AG04450 (cell line): ENCODE data around the gene HOXC10. TPM values are rescaled to one million over a fixed set of nuclear protein-coding genes. Genes with fewer than 3 reads are reported as not detected.

ENCODE experiments used
- CTCF ChIA-PET: fragments of 300-600, 350-600 bp; formaldehyde crosslinking; extraction: SDS; loops from one replicate; lab custom pipeline; 2022; ENCODE audit warnings: antibody characterized with exemption, inconsistent platforms; lab: Charles Lee
- POLR2A ChIA-PET: fragments of 350-600 bp; formaldehyde crosslinking; extraction: SDS; loops from one replicate; lab custom pipeline; 2021; ENCODE audit warnings: antibody characterized with exemption, inconsistent platforms; lab: Yijun Ruan, JAX
- DNase-seq: peaks from one replicate; pipeline ENCODE4 v3.0.0-alpha.2; 2011; ENCODE audit warnings: low read depth, low spot score
- H3K27ac ChIP-seq: one replicate; pipeline ENCODE4 v1.5.1; 2012; ENCODE audit warnings: low read depth, low read length, control low read depth
- H3K27me3 ChIP-seq: one replicate; pipeline ENCODE4 v1.6.0; 2012; ENCODE audit warnings: low read length; ENCODE audit not compliant: control insufficient read depth, insufficient read depth
- H3K4me3 ChIP-seq: 2 replicates; pipeline ENCODE4 v1.5.1; 2011; ENCODE audit warnings: mild to moderate bottlenecking, low read depth, low read length, control low read depth
- H3K9me3 ChIP-seq: 2 replicates; pipeline ENCODE4 v1.5.1; 2012; ENCODE audit warnings: low read length; ENCODE audit not compliant: control insufficient read depth, insufficient read depth
- polyA plus RNA-seq: library from polyadenylated mRNA; depleted of rRNA; stranded (reverse); fragments of >200 nt; gene quantifications from 2 replicates; pipeline ENCODE4 v1.2.3, GENCODE V29; 2011
- TF ChIP-seq, protein P1 (sequence below): IDR thresholded peaks from 2 replicates; pipeline ENCODE4 v1.5.1; 2011; ENCODE audit warnings: low read depth, low read length, control low read depth, inconsistent platforms

Gene HOXC10
- polyA plus RNA-seq, 1 experiment = not detected

DNA sequence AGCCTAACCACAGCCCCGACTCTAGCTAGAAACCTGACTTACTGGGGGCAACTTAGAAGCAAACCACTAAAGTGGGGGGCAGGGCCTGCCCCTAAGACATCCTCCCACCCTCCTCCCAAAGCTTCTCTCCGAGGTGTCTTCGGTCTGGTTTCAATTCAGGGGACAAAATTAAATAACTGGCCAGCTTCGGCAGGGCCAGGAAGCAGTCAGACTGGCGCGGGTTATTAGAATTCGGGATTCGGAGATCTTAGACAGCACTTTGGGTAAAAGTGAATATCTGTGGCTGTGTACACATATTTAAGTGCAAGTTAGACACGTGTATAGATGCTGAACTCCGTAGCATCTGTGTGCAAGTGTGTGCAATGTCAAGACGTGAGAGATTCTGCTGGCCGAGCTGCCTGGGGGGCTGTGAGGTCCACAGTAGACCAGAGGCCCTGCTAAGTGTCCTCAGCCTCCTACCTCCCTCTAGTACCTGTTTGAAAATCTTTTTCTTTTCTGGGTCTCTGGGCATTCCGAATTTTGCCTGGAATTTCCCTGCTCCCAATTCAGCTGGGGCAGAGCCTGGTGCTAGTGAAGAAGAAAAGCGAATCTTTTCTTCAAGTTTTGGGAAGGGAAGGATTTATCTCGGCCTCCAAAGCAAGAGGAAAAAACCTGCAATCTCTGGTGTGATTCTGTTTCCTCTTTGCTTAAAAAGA, 4.0 kb upstream of the HOXC10 start:
- H3K9me3 ChIP-seq = peaks cover 17% of the 10 kb centered on the region
- peaks cover 92% of the 10 kb centered on the region for H3K27me3 ChIP-seq
- CTCF ChIA-PET = no interaction called here
- TF ChIP-seq, protein P1, sequence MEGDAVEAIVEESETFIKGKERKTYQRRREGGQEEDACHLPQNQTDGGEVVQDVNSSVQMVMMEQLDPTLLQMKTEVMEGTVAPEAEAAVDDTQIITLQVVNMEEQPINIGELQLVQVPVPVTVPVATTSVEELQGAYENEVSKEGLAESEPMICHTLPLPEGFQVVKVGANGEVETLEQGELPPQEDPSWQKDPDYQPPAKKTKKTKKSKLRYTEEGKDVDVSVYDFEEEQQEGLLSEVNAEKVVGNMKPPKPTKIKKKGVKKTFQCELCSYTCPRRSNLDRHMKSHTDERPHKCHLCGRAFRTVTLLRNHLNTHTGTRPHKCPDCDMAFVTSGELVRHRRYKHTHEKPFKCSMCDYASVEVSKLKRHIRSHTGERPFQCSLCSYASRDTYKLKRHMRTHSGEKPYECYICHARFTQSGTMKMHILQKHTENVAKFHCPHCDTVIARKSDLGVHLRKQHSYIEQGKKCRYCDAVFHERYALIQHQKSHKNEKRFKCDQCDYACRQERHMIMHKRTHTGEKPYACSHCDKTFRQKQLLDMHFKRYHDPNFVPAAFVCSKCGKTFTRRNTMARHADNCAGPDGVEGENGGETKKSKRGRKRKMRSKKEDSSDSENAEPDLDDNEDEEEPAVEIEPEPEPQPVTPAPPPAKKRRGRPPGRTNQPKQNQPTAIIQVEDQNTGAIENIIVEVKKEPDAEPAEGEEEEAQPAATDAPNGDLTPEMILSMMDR = no peak
- no peak overlapping the region for H3K27ac ChIP-seq
- POLR2A ChIA-PET = no interaction called here
- no peak for DNase-seq
- no peak overlapping the region for H3K4me3 ChIP-seq

DNA sequence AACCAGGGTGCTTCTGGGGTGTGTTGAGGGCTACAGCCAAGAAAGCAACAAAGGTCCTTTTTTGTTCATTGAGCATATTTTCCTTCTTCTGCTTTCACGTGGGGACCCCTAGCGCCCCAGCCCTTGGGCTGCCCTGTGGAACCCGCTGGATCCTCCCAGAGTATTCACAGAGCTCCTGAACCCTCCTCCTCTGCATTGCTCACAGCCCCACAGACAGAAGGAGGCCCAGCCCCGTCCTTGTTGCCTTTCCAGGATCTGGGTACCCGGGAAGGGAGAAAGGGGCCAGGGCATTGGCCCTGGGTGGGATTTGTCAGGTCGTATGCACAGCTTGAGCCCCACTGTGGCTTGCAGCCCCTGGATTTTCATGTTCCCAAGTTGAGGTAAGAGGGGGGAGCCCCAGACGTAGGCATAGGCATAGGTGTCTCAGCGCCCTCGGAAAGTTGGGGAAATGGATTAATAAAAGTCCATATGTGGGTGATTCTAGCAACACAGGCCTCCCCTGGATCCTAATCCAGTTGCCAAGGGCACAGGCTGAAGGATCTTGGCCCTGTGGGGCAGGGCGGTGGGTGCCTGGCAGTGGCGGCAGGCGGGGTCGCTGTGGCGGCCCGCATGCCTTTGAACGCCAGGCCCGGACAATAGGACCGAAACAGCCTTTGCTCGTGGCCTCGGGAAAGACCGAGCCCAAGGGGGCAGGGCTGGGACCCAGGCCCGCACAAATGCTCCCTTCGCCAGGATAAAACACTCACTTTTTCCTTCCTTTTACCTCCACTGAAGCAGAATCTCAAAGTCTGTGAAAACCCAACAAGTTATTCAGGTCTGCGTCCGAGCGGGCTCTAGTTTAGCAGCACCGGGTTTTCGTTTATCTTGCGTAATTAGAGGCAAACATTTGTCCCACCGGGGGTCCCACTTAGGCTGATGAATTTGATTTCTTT, 3.0 kb upstream of the HOXC10 start:
- Histone ChIP-seq H3K27ac (no peak overlapping the region), H3K27me3 (peaks cover 92% of the 10 kb centered on the region)
- DNase-seq = no peak

DNA sequence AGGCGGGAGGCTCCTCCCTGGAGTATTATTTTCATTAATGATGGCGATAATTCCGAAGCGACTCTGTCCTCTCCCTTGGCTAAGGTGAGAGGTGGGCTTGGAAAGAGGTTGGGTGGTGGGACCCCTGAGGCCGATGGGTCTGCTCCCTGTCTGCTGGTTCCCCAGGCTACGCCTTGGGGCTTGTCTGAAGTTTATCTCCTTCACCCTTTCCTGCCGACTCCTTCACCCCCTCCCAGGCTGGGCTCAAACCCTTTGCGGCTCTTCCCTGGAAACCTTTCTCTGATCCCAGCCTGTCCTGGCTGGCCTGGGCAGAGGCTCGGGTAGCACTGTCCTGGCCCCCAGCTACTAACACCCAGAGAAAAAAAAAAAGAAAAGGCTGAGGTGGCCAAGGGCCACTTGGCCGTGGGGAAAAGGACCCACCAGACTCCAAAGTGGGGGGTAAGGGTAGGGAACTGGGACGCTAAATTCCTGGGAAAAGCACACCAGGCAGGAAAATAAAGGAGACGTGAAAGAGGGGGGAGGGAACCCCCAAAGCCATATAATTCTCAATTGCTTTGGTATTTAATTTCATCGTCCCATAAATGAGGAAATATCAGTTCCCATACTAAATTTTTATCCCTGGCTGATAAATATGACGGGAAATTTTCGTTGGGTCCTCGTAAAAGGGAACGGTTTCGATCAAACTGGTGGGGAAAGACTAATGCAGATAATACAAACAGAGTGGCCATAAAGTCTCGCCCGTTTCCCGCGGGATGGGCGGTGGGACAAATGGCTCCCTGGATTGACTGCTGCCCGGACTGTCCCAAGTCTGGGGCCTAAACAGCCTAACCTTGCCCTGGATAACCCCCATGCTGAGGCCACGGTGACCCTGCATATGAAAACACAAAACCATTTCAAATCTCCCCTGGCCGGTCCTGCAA, 2.0 kb upstream of the HOXC10 start:
- Histone ChIP-seq H3K27me3 (peaks cover 93% of the 10 kb centered on the region), H3K4me3 (no peak overlapping the region), H3K9me3 (peaks cover 22% of the 10 kb centered on the region), H3K27ac (no peak overlapping the region)
- TF ChIP-seq, protein P1 = no peak
- CTCF ChIA-PET = no interaction called here
- no peak for DNase-seq
- POLR2A ChIA-PET = no interaction called here

More for the DNA sequence above, 3.0 kb upstream of the HOXC10 start:
- ChIA-PET CTCF (no interaction called here), POLR2A (no interaction called here)
- Histone ChIP-seq H3K9me3 (peaks cover 22% of the 10 kb centered on the region), H3K4me3 (no peak overlapping the region)
- TF ChIP-seq, protein P1 = no peak

DNA sequence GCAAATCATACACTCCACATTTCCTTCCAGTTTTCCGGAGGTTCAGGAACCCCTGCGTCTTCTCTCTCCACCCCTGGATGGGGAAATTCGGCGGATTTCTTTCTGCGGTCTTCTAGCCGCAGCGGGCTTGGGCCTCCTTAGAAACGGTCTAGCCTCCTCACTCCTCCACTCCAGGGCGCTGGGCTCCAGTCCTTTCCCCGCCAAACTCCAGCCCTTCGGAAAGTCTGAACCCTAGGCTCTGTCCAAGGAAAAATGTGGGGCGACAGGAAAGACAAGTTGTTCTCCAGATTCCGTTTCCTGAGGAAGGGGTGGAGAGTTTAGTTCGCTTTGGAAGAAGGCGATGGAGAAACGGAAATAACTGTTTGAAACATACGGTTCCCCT, 1.4 kb upstream of the HOXC10 start:
- TF ChIP-seq, protein P1 = no peak
- POLR2A ChIA-PET = no interaction called here
- no peak for DNase-seq
- Histone ChIP-seq H3K4me3 (no peak overlapping the region), H3K27ac (no peak overlapping the region), H3K9me3 (peaks cover 22% of the 10 kb centered on the region), H3K27me3 (peaks cover 94% of the 10 kb centered on the region)
- CTCF ChIA-PET = no interaction called here
